ENCODE results near the gene PDE12. TPM values are rescaled to one million over a fixed set of nuclear protein-coding genes. Genes with fewer than 3 reads are reported as not detected.

PDE12 gene
- total RNA-seq, 1 donor from 2014 or later = 8.6 TPM

GRCh38 chr3:57569859-57570450, 13.9 kb downstream of the PDE12 start:
- Mint-ChIP-seq H3K4me3 (no peak overlapping the region), H3K4me1 (no peaks in the 10 kb centered on the region), H3K9me3 (no peaks in the 10 kb centered on the region), H3K27ac (no peak overlapping the region), H3K36me3 (peaks cover 15% of the 10 kb centered on the region), H3K27me3 (ENCODE audit: insufficient read depth, low read depth) (no peaks in the 10 kb centered on the region)
- Histone ChIP-seq H3K9ac (no peak overlapping the region), H3K4me1 (no peaks in the 10 kb centered on the region), H3K4me3 (no peak overlapping the region), H2AFZ (replicated peaks) (no peak overlapping the region), H4K20me1 (ENCODE audit: low read depth) (no peaks in the 10 kb centered on the region), H3K4me2 (no peak overlapping the region), H3K9me3 (ENCODE audit: low read depth) (no peaks in the 10 kb centered on the region), H3K27ac (no peak overlapping the region), H3K36me3 (peaks cover under 1% of the 10 kb centered on the region), H3K79me2 (ENCODE audit: low read depth) (peaks cover 4% of the 10 kb centered on the region), H3K27me3 (no peaks in the 10 kb centered on the region), H3F3A (ENCODE audit: low read depth) (no peaks in the 10 kb centered on the region)
- no peak for DNase-seq (ENCODE audit: low spot score)
- no peak for TF ChIP-seq EZH2phosphoT487 (IDR thresholded peaks at IDR 0.05)
- no peak for TF ChIP-seq EZH2 (IDR thresholded peaks at IDR 0.05)
- no peak for TF ChIP-seq CTCF (IDR thresholded peaks at IDR 0.05)

DNA sequence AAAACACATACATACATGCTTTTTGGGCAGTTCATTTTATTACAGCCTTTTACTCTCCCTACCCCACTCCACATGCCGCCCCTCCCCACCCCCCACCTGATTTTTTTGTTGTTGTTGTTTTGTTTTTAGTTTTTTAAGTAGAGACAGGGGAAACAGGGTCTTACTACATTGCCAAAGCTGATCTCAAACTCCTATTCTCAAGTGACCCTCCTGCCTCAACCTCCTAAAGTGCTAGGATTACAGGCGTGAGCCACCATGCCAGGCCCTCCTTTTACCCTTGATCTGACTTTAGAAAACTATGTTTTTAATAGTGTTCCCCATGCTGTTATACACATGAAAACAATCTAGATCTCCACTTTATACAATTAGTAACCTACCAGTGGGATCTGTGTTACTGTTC, 14.8 kb downstream of the PDE12 start:
- Histone ChIP-seq H3K9ac (no peak overlapping the region), H3F3A (ENCODE audit: low read depth) (no peaks in the 10 kb centered on the region), H3K36me3 (peaks cover 10% of the 10 kb centered on the region), H4K20me1 (ENCODE audit: low read depth) (peaks cover 7% of the 10 kb centered on the region), H3K4me3 (no peak overlapping the region), H3K27ac (no peak overlapping the region), H3K4me2 (no peak overlapping the region), H3K9me3 (ENCODE audit: low read depth) (no peaks in the 10 kb centered on the region), H2AFZ (replicated peaks) (no peak overlapping the region), H3K4me1 (no peaks in the 10 kb centered on the region), H3K79me2 (ENCODE audit: low read depth) (peaks cover 13% of the 10 kb centered on the region), H3K27me3 (no peaks in the 10 kb centered on the region)
- TF ChIP-seq EZH2phosphoT487 (IDR thresholded peaks at IDR 0.05) (no peak), EZH2 (IDR thresholded peaks at IDR 0.05) (no peak), CTCF (IDR thresholded peaks at IDR 0.05) (no peak)
- Mint-ChIP-seq H3K4me3 (no peak overlapping the region), H3K36me3 (peaks cover 22% of the 10 kb centered on the region), H3K27ac (no peak overlapping the region), H3K27me3 (ENCODE audit: insufficient read depth, low read depth) (no peaks in the 10 kb centered on the region), H3K4me1 (no peaks in the 10 kb centered on the region), H3K9me3 (no peaks in the 10 kb centered on the region)
- no peak for DNase-seq (ENCODE audit: low spot score)

GRCh38 chr3:57572096-57572495, 16.0 kb downstream of the PDE12 start:
- Mint-ChIP-seq H3K4me1 (no peaks in the 10 kb centered on the region), H3K4me3 (no peak overlapping the region), H3K27ac (no peak overlapping the region), H3K36me3 (peaks cover 22% of the 10 kb centered on the region), H3K27me3 (ENCODE audit: insufficient read depth, low read depth) (peaks cover under 1% of the 10 kb centered on the region), H3K9me3 (no peaks in the 10 kb centered on the region)
- Histone ChIP-seq H3K27me3 (no peaks in the 10 kb centered on the region), H3K79me2 (ENCODE audit: low read depth) (peaks cover 14% of the 10 kb centered on the region), H3K9ac (no peak overlapping the region), H3K27ac (no peak overlapping the region), H3K36me3 (peaks cover 15% of the 10 kb centered on the region), H3F3A (ENCODE audit: low read depth) (no peaks in the 10 kb centered on the region), H3K4me2 (no peak overlapping the region), H3K4me1 (no peaks in the 10 kb centered on the region), H3K9me3 (ENCODE audit: low read depth) (no peaks in the 10 kb centered on the region), H3K4me3 (no peak overlapping the region), H2AFZ (replicated peaks) (no peak overlapping the region), H4K20me1 (ENCODE audit: low read depth) (peaks cover 8% of the 10 kb centered on the region)
- TF ChIP-seq EZH2phosphoT487 (IDR thresholded peaks at IDR 0.05) = no peak
- no peak for TF ChIP-seq EZH2 (IDR thresholded peaks at IDR 0.05)
- TF ChIP-seq CTCF (IDR thresholded peaks at IDR 0.05) = no peak
- DNase-seq (ENCODE audit: low spot score) = no peak

Measured in neural progenitor cell (in vitro differentiated cells).